Kidney epithelial cell (primary cell): ENCODE data around the gene TMEM233. TPM values are rescaled to one million over a fixed set of nuclear protein-coding genes. Genes with fewer than 3 reads are reported as not detected.

Experiments
- DNase-seq: peaks from one replicate; pipeline ENCODE4 v3.0.0-alpha.2; 2010; ENCODE audit warnings: low read depth
- H3K27me3 ChIP-seq: 2 replicates; pipeline ENCODE4 v1.6.0; 2011; ENCODE audit warnings: low read length; ENCODE audit not compliant: control insufficient read depth, insufficient read depth
- H3K36me3 ChIP-seq: 2 replicates; pipeline ENCODE4 v1.5.1; 2011; ENCODE audit warnings: low read length; ENCODE audit not compliant: control insufficient read depth, insufficient read depth
- H3K4me3 ChIP-seq: 2 replicates; pipeline ENCODE4 v1.5.1; 2011; ENCODE audit warnings: low read depth, mild to moderate bottlenecking, control low read depth, low read length
- total RNA-seq: library from RNA; depleted of rRNA; stranded (reverse); fragments of >200 nt; gene quantifications from 2 replicates; pipeline ENCODE4 v1.2.3, GENCODE V29; 2015
- TF ChIP-seq, protein P1 (sequence below): IDR thresholded peaks from 2 replicates; pipeline ENCODE4 v1.5.1; 2011; ENCODE audit warnings: mild to moderate bottlenecking, moderate library complexity, low read length, control low read depth, inconsistent platforms; ENCODE audit not compliant: insufficient read depth, poor library complexity, severe bottlenecking

The TMEM233 gene
- 0.62 and 1.5 TPM in 2 replicates for total RNA-seq

DNA sequence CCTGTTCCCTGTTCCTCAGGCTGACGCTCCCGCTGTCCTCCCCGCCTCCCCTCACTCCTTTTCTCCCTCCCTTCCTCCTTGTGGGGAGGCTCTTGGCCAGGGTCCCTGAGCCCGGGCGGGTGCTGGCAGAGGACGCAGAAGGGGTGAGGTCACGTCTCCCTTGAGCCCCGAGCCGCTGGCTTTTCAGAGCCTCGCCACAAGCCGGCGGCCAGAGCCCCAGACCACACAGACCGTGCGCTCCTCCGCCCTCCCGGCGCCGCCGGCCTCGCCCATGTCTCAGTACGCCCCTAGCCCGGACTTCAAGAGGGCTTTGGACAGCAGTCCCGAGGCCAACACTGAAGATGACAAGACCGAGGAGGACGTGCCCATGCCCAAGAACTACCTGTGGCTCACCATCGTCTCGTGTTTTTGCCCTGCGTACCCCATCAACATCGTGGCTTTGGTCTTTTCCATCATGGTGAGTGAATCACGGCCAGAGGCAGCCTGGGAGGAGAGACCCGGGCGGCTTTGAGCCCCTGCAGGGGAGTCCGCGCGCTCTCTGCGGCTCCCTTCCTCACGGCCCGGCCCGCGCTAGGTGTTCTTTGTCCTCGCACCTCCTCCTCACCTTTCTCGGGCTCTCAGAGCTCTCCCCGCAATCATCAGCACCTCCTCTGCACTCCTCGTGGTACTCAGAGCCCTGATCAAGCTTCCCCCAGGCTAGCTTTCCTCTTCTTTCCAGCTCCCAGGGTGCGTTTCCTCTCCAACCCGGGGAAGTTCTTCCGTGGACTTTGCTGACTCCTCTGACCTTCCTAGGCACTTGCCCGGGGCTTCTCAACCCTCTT is at the start of gene TMEM233:
Gene TMEM233 (plus strand): TSS at position 197 of the 821 bp plus-strand sequence. CDS start 75 bp downstream, at position 272.
- H3K36me3 ChIP-seq = no peaks in the 10 kb centered on the region
- TF ChIP-seq, protein P1, sequence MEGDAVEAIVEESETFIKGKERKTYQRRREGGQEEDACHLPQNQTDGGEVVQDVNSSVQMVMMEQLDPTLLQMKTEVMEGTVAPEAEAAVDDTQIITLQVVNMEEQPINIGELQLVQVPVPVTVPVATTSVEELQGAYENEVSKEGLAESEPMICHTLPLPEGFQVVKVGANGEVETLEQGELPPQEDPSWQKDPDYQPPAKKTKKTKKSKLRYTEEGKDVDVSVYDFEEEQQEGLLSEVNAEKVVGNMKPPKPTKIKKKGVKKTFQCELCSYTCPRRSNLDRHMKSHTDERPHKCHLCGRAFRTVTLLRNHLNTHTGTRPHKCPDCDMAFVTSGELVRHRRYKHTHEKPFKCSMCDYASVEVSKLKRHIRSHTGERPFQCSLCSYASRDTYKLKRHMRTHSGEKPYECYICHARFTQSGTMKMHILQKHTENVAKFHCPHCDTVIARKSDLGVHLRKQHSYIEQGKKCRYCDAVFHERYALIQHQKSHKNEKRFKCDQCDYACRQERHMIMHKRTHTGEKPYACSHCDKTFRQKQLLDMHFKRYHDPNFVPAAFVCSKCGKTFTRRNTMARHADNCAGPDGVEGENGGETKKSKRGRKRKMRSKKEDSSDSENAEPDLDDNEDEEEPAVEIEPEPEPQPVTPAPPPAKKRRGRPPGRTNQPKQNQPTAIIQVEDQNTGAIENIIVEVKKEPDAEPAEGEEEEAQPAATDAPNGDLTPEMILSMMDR = no peak
- H3K27me3 ChIP-seq = peaks cover 22% of the 10 kb centered on the region
- DNase-seq = no peak
- H3K4me3 ChIP-seq = peak within 1 kb of the TSS; percentile 53

DNA sequence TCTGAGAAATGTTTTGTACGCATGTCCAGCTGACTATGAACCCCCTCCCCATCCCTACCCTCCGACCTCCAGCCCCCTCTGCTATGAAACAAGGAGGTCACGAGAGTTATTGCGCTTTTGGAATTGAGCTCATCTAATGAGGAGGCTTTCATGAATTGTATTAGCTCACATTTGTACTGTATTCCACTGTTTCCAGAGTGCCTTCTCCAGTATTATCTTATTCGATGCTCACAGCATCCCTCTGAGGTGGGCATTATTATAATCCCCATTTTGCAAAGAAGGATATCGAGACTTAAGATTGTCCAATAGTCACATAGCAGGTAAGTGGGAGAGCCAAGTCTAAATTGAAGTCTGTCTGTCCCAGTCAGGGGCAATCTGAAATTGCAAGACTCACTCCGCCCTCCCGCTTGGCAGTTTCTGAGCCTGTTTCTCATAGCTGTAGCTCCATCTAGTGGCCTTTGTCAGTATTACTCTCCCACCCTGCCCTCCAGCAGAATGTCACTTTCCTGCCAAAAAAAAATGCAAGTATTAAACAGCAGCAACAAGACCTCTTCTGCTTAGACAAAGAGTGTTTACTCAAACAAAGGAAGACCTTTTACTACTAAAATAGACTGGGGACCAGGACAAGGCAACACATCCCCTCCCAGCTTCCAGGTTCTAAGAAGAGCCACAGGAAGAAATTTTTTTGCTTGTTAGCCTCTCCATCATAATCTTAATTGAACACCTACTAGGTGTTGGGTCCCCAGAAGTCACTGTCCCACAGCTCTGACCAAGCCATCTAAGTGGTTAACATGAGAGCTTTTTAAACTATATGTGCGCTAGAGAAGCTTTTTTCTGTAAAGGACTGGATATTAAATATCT is 48.6 kb upstream of the TMEM233 start:
- peak; percentile 9 for DNase-seq
- Histone ChIP-seq H3K36me3 (no peaks in the 10 kb centered on the region), H3K4me3 (no peak overlapping the region), H3K27me3 (no peaks in the 10 kb centered on the region)
- TF ChIP-seq, protein P1 = peak; percentile 77

DNA sequence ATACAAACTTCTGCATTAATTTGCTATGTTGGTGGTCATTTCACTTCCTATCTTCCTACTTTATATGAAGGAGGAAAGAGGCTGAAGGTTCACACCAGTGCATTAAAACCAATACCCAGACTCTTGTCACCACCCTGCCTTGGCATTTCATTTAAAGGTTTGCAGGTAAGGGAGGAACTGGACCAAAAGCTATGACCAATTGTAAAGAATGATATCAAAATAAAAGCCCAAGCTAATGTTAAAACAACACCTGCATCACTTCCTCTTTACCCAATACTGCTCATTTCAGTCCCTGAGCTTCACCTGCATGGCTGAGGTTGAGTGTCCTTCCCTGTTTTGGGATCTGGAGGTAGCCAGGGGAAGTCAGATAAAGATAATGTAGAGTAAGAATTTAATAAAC is 47.2 kb upstream of the TMEM233 start:
- TF ChIP-seq, protein P1 = no peak
- no peak for DNase-seq
- Histone ChIP-seq H3K4me3 (no peak overlapping the region), H3K36me3 (no peaks in the 10 kb centered on the region), H3K27me3 (no peaks in the 10 kb centered on the region)

DNA sequence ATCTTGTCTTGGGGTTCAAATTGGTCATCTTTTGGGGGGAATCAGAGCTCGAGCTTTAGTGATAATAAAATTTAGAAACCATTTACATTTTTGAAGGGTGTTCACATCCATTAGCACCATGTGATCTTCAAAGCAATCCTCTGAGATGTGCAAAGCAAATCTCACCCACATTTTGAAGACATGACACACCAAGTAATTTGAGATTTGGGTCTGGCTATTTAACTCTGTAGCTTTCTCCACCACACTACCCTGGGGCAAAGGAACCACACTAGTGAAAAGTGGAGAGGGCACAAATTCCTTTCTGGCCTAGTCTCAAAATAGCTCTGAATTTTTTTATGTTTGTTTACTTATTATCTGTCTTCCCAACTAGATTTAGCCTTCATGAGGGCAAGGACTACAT is 46.6 kb upstream of the TMEM233 start:
- DNase-seq = no peak
- H3K4me3 ChIP-seq = no peak overlapping the region
- TF ChIP-seq, protein P1 = no peak
- no peaks in the 10 kb centered on the region for H3K36me3 ChIP-seq
- H3K27me3 ChIP-seq = no peaks in the 10 kb centered on the region

DNA sequence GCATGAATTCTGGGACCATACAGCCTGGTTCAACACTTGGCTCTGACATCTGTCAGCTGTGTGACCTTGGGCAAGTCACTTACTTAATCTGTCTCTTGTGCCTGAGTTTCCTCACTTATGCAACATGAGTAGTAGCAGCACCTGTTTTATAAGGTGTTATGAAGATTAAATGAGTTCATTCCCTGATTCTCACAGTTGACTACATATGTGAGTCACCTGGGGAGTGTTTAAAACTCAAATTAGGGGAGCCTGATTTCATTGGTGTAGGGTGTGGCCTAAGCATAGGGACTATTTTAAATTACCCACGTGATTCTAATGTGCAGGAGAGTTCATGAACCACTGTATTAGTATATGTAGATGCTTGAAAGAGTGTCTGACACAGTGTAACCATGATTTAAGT is 36.7 kb upstream of the TMEM233 start:
- Histone ChIP-seq H3K27me3 (no peaks in the 10 kb centered on the region), H3K36me3 (no peaks in the 10 kb centered on the region), H3K4me3 (no peak overlapping the region)
- TF ChIP-seq, protein P1 = no peak
- no peak for DNase-seq
